HG02642 (cell line): ENCODE data around the gene ALPK1.
A peak's percentile ranks its signal among the peaks of the same experiment; 100 is the strongest.
"Not testable (repeated sequence)": the region's sequence is repeated elsewhere in the genome, so short reads cannot be mapped to it uniquely, and the experiment has no call there.

Experiments
- ATAC-seq: cut with Tn5 transposase; IDR thresholded peaks from one replicate; pipeline ENCODE4 v1.9.1; 2021; ENCODE audit warnings: mild to moderate bottlenecking; ENCODE audit not compliant: unreplicated experiment, poor library complexity

ALPK1 gene

DNA sequence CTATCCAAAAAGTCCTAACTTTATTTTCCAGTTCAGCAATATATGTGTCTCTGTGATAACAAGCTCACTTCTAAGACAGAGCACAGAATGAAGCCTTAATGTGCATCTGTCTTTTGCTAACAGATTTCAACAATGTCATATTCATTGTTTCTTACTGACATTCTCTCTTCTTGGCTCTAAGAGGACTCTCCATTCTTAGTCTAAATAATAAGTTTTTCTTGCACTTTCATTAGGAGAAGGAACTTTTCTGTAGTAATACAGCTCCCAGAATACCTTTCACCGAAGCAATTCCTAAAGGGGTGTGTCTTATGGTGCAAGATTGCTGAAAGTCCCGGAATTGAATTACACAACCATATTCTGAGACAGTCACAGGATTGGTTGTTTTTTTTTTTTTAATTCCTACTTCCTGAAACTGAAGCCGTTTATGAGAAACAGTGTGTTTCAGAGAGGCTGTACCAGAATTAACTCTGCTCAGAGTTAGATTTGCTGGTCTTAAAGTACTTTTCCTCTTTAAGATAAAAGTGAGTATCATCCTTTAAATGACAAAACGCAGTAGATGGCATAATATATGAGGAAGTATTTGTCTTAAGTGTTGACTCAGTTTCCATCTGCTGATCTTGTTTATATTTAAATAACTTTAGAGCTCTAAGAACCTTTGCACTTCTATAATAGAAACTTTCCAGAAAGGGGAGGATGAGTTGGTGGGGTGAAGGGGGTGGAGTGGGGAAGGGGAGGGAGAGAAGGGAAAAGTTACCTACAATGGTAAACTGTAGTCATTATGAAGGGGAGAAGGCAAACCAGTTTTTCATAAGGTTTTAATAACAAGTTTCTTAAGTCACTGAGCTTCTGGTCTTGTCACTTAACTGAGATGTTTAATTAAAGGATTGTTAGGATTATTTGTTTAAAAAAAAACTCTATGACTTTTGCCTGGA is at the start of gene ALPK1:
Gene ALPK1, plus strand, starts transcription at position 421 of the 932 bp plus-strand sequence.
- peak; percentile 83 for ATAC-seq

- ATAC-seq: no peak
Measured at GRCh38 chr4:112251019-112251643, 46.0 kb upstream of the ALPK1 start.

DNA sequence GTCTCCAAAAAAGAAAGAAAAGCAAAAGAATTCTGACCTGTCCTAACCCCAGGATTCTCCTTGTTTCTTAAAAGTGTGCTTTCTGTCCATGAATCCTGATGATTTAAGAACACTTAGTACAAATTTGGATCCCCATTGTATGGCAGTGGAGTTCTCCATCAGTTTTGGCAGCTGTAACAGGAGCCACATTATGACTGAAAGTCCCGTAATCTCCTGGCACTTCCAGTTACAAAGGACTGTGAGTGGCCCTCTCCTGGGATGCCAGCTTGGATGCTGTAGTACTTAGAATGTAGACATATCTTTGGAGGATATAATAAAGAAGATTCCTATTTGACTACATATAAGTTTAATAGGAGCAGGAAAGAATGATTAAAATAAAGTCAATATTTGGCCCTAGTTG is 44.9 kb upstream of the ALPK1 start:
- no peak for ATAC-seq

- no peak for ATAC-seq
Measured at GRCh38 chr4:112253382-112254000, 43.7 kb upstream of the ALPK1 start.

- ATAC-seq: no peak
Measured at GRCh38 chr4:112257098-112257497, 40.1 kb upstream of the ALPK1 start.

GRCh38 chr4:112266823-112267222 is 30.3 kb upstream of the ALPK1 start:
- no peak for ATAC-seq

GRCh38 chr4:112270051-112270450 is 27.1 kb upstream of the ALPK1 start:
- ATAC-seq: no peak

- no peak for ATAC-seq
Measured at GRCh38 chr4:112270640-112271421, 26.3 kb upstream of the ALPK1 start.

DNA sequence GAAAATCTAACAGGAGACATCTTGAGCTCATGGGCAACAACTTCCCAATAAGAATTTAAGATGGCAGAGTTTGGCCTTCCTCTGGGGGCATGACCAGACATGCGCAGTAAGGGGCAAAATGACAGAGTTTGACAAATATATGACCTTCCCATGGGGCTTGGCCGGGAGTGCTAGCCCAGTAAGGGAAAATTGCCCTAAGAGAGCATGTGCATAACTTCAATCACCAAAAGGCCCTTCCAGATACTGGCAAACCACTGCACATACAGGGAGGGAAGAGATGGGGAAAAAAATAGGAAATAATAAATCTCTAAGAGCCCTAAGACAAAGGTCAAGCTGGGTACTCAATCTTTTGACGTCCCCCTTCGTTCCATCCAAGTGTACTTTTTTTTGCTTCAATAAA is 24.9 kb upstream of the ALPK1 start:
- no peak for ATAC-seq

GRCh38 chr4:112274959-112275358 is 22.2 kb upstream of the ALPK1 start:
- ATAC-seq: no peak

GRCh38 chr4:112276113-112276512 is 21.1 kb upstream of the ALPK1 start:
- ATAC-seq: no peak

DNA sequence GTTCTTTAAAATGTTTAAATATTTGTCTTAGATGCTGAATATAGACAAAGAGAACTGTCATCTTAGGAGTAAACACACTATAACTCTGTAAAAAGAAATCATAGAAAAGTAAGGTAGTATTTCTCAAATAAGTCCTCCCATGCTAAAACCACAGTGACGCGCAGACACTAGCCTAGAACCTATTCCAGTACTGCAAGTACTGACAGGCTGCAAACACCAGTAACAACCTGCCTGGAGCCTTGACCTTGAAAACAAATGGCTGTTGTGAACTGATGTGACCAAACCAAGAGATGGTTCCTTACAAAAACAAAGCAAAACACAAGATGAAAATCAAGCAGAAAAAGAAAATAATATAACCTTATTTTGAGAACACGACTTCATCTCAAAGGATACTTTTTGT is 19.9 kb upstream of the ALPK1 start:
- no peak for ATAC-seq

GRCh38 chr4:112277705-112278448 is 19.3 kb upstream of the ALPK1 start:
- ATAC-seq: no peak

DNA sequence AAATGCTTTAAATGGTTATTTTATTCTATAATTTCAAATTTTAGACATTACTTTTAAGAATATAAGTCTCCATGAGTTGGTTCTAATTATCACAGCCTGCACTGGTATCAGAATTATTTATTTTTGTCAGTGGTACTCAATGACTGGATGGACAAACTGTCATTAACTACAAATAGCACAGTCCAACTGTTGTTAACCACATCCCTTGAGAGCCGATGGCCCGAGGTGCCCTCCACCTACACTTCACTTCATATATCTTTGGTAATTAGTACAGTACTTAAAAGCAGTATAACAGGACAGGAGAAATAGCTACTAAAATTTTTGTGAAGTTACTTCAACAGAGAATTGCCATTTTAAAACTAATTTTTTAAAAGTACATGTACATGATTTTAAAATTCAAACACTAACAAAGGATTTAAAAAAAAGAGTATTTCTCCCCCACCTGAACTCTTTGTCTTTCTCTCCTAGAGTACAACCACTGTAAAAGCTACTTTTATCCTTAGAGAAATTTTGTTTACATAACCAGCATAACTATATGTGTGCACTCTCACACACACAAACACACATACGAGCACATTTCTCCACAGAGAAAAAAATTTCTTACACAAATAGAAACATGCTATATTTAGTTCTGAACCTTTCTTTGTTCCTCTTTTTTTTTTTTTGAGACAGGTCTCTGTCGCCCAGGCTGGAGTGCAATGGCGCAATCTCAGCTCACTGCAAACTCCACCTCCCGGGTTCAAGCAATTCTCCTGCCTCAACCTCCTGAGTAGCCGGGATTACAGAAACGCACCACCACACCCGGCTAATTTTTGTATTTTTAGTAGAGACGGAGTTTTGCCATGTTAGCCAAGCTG is 17.9 kb upstream of the ALPK1 start:
- peak; percentile 72 for ATAC-seq

- ATAC-seq: peak; percentile 31
Measured at GRCh38 chr4:112279882-112280315, 17.3 kb upstream of the ALPK1 start.

DNA sequence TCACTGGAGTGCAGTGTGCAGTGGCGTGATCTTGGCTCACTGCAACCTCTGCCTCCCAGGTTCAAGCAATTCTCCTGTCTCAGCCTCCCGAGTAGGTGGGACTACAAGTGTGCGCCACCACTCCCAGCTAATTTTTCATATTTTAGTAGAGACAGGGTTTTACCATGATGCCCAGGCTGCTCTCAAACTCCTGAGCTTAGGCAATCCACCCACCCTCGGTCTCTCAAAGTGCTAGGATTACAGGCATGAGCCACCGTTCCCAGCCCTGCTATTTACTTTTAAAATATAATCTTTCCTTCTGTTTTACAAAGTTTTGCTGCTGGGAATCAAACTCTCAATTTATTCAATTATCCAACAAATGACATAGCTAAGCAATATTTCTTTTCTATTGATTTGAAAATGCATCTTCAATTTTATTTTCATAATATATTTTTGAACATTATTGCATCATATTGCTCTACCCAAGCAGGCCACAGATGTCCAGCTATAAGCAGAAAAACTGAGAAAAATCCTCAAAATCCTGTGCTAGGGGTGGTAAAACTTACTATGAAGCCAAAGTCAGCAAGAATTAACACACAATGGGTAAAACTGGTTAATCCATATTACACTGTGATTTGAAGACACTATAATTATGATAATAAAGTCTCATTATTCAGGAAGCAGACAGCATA is 16.6 kb upstream of the ALPK1 start:
- ATAC-seq: no peak

DNA sequence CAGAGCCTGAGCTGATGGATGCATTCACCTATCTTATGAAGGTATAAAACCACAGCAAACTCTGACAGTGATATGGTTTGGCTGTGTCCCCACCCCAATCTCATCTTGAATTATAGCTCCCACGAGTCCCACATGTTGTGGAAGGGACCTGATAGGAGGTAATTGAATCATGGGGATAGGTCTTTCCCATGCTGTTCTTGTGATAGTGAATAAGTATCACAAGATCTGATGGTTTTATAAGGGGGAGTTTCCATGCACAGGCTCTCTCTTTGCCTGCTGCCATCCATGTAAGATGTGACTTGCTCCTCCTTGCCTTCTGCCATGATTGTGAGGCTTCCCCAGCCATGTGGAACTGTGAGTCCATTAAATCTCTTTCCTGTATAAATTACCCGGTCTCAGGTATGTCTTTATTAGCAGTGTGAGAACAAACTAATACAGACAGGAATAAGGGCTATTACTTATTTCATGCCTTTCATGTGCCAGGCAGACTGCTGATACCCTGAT is 15.2 kb upstream of the ALPK1 start:
- not testable (repeated sequence) for ATAC-seq
